ENCODE measurements around the gene CHD9. TPM values are rescaled to one million over a fixed set of nuclear protein-coding genes. Genes with fewer than 3 reads are reported as not detected.

CHD9 gene
- polyA plus RNA-seq, 3 donors = 15.8 to 26.1 (median 22.5) TPM

DNA sequence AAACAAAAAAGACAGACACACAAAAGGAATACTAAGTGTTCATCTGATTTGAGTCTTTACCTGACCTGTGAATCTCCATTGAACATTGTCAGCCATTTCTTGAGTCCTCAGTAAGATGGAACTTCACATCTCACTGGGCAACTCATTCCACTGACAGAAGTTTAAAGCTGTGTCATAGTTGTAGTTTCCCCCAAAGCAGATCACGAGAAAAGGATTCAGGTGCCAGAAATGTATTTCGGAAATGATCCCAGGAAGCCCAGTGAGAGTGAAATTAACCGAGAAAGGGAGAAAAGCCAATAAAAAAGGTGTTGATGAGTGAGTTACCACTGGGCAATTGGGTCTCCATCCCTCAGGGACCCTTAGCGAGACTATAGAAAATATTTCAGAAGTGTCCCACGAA is 6.5 kb downstream of the CHD9 start:
- H3K9ac ChIP-seq (ENCODE audit: insufficient read depth, low read length, poor library complexity, severe bottlenecking) = no peak overlapping the region
- no CpG with 5 or more reads among the region's 5 CpGs for WGBS (ENCODE audit: insufficient coverage)
- intact Hi-C loops (cut with micrococcal nuclease) = loop anchor here in 1 of 2 donors (10.0 kb wide), 1 partner anchor 54 kb away; no protein-coding TSS in a partner anchor
- no peaks in the 10 kb centered on the region for H4K20me1 ChIP-seq (ENCODE audit: insufficient read depth, low read length)
- H3K4me2 ChIP-seq (replicated peaks; ENCODE audit: extremely low read depth, low read length, poor library complexity, severe bottlenecking) = no peak overlapping the region
- no peak overlapping the region for H2AFZ ChIP-seq (ENCODE audit: insufficient read depth, low read depth, low read length, poor library complexity, severe bottlenecking)
- no peaks in the 10 kb centered on the region for H3K27me3 ChIP-seq (ENCODE audit: control insufficient read depth in 2 of 2, insufficient read depth in 2 of 2, low read length in 2 of 2)
- H3K9me3 Mint-ChIP-seq = no peaks in the 10 kb centered on the region
- H3K27ac ChIP-seq (ENCODE audit: low read depth in 1 of 2, low read length in 2 of 2) = no peak overlapping the region
- H3K27ac Mint-ChIP-seq = no peak overlapping the region
- peaks cover 50% of the 10 kb centered on the region for H3K79me2 ChIP-seq (ENCODE audit: insufficient read depth, low read length)
- peaks cover 3 to 6% of the 10 kb centered on the region in 2 donors for H3K36me3 Mint-ChIP-seq
- no peak overlapping the region for H3K4me3 ChIP-seq (replicated peaks in 1 of 3; ENCODE audit: low read depth in 2 of 3, low read length in 3 of 3)
- no peaks in the 10 kb centered on the region for H3K27me3 Mint-ChIP-seq (ENCODE audit: low read depth in 3 of 3)
- TF ChIP-seq, protein P1, sequence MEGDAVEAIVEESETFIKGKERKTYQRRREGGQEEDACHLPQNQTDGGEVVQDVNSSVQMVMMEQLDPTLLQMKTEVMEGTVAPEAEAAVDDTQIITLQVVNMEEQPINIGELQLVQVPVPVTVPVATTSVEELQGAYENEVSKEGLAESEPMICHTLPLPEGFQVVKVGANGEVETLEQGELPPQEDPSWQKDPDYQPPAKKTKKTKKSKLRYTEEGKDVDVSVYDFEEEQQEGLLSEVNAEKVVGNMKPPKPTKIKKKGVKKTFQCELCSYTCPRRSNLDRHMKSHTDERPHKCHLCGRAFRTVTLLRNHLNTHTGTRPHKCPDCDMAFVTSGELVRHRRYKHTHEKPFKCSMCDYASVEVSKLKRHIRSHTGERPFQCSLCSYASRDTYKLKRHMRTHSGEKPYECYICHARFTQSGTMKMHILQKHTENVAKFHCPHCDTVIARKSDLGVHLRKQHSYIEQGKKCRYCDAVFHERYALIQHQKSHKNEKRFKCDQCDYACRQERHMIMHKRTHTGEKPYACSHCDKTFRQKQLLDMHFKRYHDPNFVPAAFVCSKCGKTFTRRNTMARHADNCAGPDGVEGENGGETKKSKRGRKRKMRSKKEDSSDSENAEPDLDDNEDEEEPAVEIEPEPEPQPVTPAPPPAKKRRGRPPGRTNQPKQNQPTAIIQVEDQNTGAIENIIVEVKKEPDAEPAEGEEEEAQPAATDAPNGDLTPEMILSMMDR (IDR thresholded peaks at IDR 0.05) = no peak
- H3K4me1 ChIP-seq (ENCODE audit: control insufficient read depth in 1 of 2, insufficient read depth in 2 of 2, low read length in 2 of 2) = peaks cover 24 to 26% of the 10 kb centered on the region in 2 donors
- no peak for DNase-seq
- no peaks in the 10 kb centered on the region for H3K9me3 ChIP-seq (replicated peaks in 1 of 2; ENCODE audit: control insufficient read depth in 1 of 2, insufficient read depth in 1 of 2, low read length in 2 of 2)
- H3K4me3 Mint-ChIP-seq = no peak overlapping the region
- H3K36me3 ChIP-seq (replicated peaks in 1 of 2; ENCODE audit: control insufficient read depth in 1 of 2, insufficient read depth in 2 of 2, low read length in 2 of 2) = no peaks in the 10 kb centered on the region
- peaks cover 49% of the 10 kb centered on the region for H3K4me1 Mint-ChIP-seq

DNA sequence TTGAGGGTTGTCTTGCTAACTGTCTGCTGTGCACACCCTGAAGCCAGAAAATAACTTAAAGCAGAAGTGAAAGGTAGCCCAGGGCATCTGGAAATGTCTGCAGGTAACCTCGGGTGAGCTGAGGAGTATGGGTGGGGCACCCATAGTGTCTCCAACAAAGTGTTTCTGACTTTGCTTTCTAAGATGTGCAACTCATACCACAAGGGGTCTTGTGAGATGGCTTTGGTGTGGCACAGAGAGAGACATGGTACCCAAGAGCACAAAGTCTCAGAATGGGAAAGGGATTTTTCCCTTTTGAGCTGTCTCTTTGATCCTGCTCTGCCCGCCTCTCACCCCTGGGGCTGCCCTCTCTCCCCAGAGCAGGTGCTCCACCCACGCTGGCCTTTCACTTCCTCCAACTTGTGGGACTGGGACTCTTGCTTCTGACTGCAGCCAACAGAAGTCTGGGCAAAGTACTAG is 6.9 kb downstream of the CHD9 start:
- DNase-seq = peak; percentile 32 to 53 (median 38)
- H3K27ac ChIP-seq (ENCODE audit: low read depth in 1 of 2, low read length in 2 of 2) = peak overlapping the region in 1 of 2 donors; percentile 59
- intact Hi-C loops (cut with micrococcal nuclease) = loop anchor here in 1 of 2 donors (10.0 kb wide), 1 partner anchor 53 kb away; no protein-coding TSS in a partner anchor
- peak overlapping the region in 1 of 7 donors; percentile 23 for H3K27ac Mint-ChIP-seq
- H3K9ac ChIP-seq (ENCODE audit: insufficient read depth, low read length, poor library complexity, severe bottlenecking) = peak overlapping the region; percentile 2
- H3K27me3 Mint-ChIP-seq (ENCODE audit: low read depth in 3 of 3) = no peaks in the 10 kb centered on the region
- 0% methylated on average over 2 of the region's 3 CpGs for WGBS (ENCODE audit: insufficient coverage)
- no peaks in the 10 kb centered on the region for H3K27me3 ChIP-seq (ENCODE audit: control insufficient read depth in 2 of 2, insufficient read depth in 2 of 2, low read length in 2 of 2)
- peak overlapping the region in 1 of 3 experiments; percentile 29 for H3K4me3 ChIP-seq (replicated peaks in 1 of 3; ENCODE audit: low read depth in 2 of 3, low read length in 3 of 3)
- H3K9me3 Mint-ChIP-seq = no peaks in the 10 kb centered on the region
- TF ChIP-seq, protein P1 (IDR thresholded peaks at IDR 0.05) = no peak
- H3K9me3 ChIP-seq (replicated peaks in 1 of 2; ENCODE audit: control insufficient read depth in 1 of 2, insufficient read depth in 1 of 2, low read length in 2 of 2) = no peaks in the 10 kb centered on the region
- H3K79me2 ChIP-seq (ENCODE audit: insufficient read depth, low read length) = peaks cover 46% of the 10 kb centered on the region
- H3K4me2 ChIP-seq (replicated peaks; ENCODE audit: extremely low read depth, low read length, poor library complexity, severe bottlenecking) = peak overlapping the region; percentile 23
- peak overlapping the region; percentile 34 to 48 for H3K4me3 Mint-ChIP-seq
- peaks cover 44% of the 10 kb centered on the region for H3K4me1 Mint-ChIP-seq
- H4K20me1 ChIP-seq (ENCODE audit: insufficient read depth, low read length) = no peaks in the 10 kb centered on the region
- peak overlapping the region; percentile 39 for H2AFZ ChIP-seq (ENCODE audit: insufficient read depth, low read depth, low read length, poor library complexity, severe bottlenecking)
- peaks cover 19 to 21% of the 10 kb centered on the region in 2 donors for H3K4me1 ChIP-seq (ENCODE audit: control insufficient read depth in 1 of 2, insufficient read depth in 2 of 2, low read length in 2 of 2)
- peaks cover 3 to 6% of the 10 kb centered on the region in 2 donors for H3K36me3 Mint-ChIP-seq
- no peaks in the 10 kb centered on the region for H3K36me3 ChIP-seq (replicated peaks in 1 of 2; ENCODE audit: control insufficient read depth in 1 of 2, insufficient read depth in 2 of 2, low read length in 2 of 2)
